HCT116 (cell line): ENCODE measurements around the gene GPC5.

Experiments used
- CEBPB ChIP-seq: IDR thresholded peaks from 2 replicates; pipeline ENCODE4 v1.6.1; 2012; ENCODE audit warnings: low read depth
- CTCF ChIP-seq, 3 experiments: fragments of 200-600 bp in 1 of 3; sonication (generic) in 1 of 3; IDR thresholded peaks in 2 of 3; conservative IDR thresholded peaks in 1 of 3; 2 replicates each; pipeline ENCODE4 v1.5.1; 2012 to 2017; ENCODE audit warnings: low read depth in 2 of 3, low read length in 2 of 3, antibody characterized with exemption in 1 of 3, borderline replicate concordance in 1 of 3, control low read depth in 1 of 3, mild to moderate bottlenecking in 1 of 3, mixed read lengths in 1 of 3, mixed run types in 1 of 3, moderate library complexity in 1 of 3; ENCODE audit not compliant: insufficient read depth in 1 of 3

- TF ChIP-seq CTCF (IDR thresholded peaks at IDR 0.05 in 2 of 3, conservative IDR thresholded peaks at IDR 0.05 in 1 of 3; ENCODE audit: borderline replicate concordance in 1 of 3, insufficient read depth in 1 of 3, low read depth in 2 of 3, low read length in 2 of 3): no peak
- no peak for TF ChIP-seq CEBPB
Measured at GRCh38 chr13:91701975-91702374, 303.6 kb downstream of the GPC5 start.
